ENCODE results near the gene TSPAN33. TPM values are rescaled to one million over a fixed set of nuclear protein-coding genes. Genes with fewer than 3 reads are reported as not detected.

TSPAN33 gene
- total and polyA plus RNA-seq, 10 of the 15 experiments (the other 5 are each of a cell fraction or from before 2014, with no cell fraction given): 12.0 to 123 (median 86.3) TPM

- TF ChIP-seq CEBPB (IDR thresholded peaks at IDR 0.05; ENCODE audit: borderline replicate concordance in 1 of 2, low read depth in 2 of 2, low read length in 2 of 2) (peak in 1 of 2 experiments; percentile 93; a peak in 1 of 4 replicates), ZNF24 (IDR thresholded peaks at IDR 0.05) (peak; percentile 73; the same call in 1 of the 2 replicates), BCLAF1 (IDR thresholded peaks at IDR 0.05) (no peak), EED (IDR thresholded peaks at IDR 0.05; ENCODE audit: low read depth) (peak; percentile 95), SP1 (IDR thresholded peaks at IDR 0.05; ENCODE audit: low read depth, low read length) (peak; percentile 79), CREM (IDR thresholded peaks at IDR 0.05; ENCODE audit: low read depth) (peak; percentile 92), FOXK2 (IDR thresholded peaks at IDR 0.05) (no peak), IKZF1 (conservative IDR thresholded peaks at IDR 0.05) (peak; percentile 94), ZBTB11 (CRISPR knock-in tag; IDR thresholded peaks at IDR 0.05) (no peak), GATAD2B (conservative IDR thresholded peaks at IDR 0.05; ENCODE audit: low read depth) (peak; percentile 80; the same call in 1 of the 2 replicates), SMC3 (IDR thresholded peaks at IDR 0.05; ENCODE audit: borderline replicate concordance, low read length) (peak; percentile 6; the same call in 1 of the 2 replicates), ZNF687 (IDR thresholded peaks at IDR 0.05) (no peak), GABPA (IDR thresholded peaks at IDR 0.05; ENCODE audit: low read depth) (peak; percentile 51; the same call in 1 of the 2 replicates), EGR1 (IDR thresholded peaks at IDR 0.05; ENCODE audit: borderline replicate concordance in 1 of 2, low read depth in 2 of 2, low read length in 2 of 2) (peak in 1 of 2 experiments; percentile 29; a peak in 1 of 3 replicates), KLF5 (IDR thresholded peaks at IDR 0.05; ENCODE audit: partially characterized antibody) (no peak), PBX3 (IDR thresholded peaks at IDR 0.05; ENCODE audit: insufficient replicate concordance, low read depth, low read length) (peak; percentile 43), PAX5 (IDR thresholded peaks at IDR 0.05; ENCODE audit: borderline replicate concordance, low read depth, low read length) (peak; percentile 96), HDGF (IDR thresholded peaks at IDR 0.05) (no peak; the same call in 1 of the 2 replicates)
These were observed 21.6 kb upstream of the TSPAN33 start (continued) for GRCh38 chr7:129122751-129123509.

Data from GM12878 (cell line).